PC-9 (cell line): ENCODE results near the gene PKP3. TPM values are rescaled to one million over a fixed set of nuclear protein-coding genes. Genes with fewer than 3 reads are reported as not detected.

ENCODE experiments used
- BruUV-seq: library from RNA; stranded (reverse); fragments of 400-500 nt; replicated peaks from 2 replicates; lab custom pipeline; 2021; lab: Mats Ljungman, UMichigan
- CTCF ChIA-PET: fragments of 300-600 bp; sonication (Branson Sonifier 250); formaldehyde crosslinking; loops from one replicate; lab custom pipeline; 2022; ENCODE audit warnings: antibody characterized with exemption; lab: Charles Lee
- POLR2A ChIA-PET: fragments of 300-600 bp; sonication (Branson Sonifier 250); formaldehyde crosslinking; loops from one replicate; lab custom pipeline; 2022; ENCODE audit warnings: antibody characterized with exemption; ENCODE audit not compliant: unreplicated experiment; lab: Charles Lee
- DNase-seq, 2 experiments: peaks; one replicate each; pipeline versions ENCODE4 v3.0.0 to v3.0.0-alpha.2; 2015 to 2022; ENCODE audit warnings: mixed read lengths in 1 of 2
- H2AFZ ChIP-seq: fragments of 200-600 bp; sonication (generic); 2 replicates; pipeline ENCODE4 v1.8.1; 2017; ENCODE audit warnings: antibody characterized with exemption
- H3F3A ChIP-seq: fragments of 200-600 bp; sonication (generic); 2 replicates; pipeline ENCODE4 v1.8.1; 2017; ENCODE audit warnings: antibody characterized with exemption, mild to moderate bottlenecking, low read depth; ENCODE audit not compliant: insufficient read depth
- H3K27ac ChIP-seq: fragments of 200-600 bp; sonication (generic); 2 replicates; pipeline ENCODE4 v1.6.1; 2016; ENCODE audit warnings: mixed run types
- H3K27me3 ChIP-seq: fragments of 200-600 bp; sonication (generic); 2 replicates; pipeline ENCODE4 v1.6.1; 2016; ENCODE audit warnings: low read depth, mixed run types; ENCODE audit not compliant: insufficient read depth
- H3K36me3 ChIP-seq: fragments of 200-600 bp; sonication (generic); 2 replicates; pipeline ENCODE4 v1.6.1; 2016; ENCODE audit warnings: low read depth, mixed run types
- H3K4me1 ChIP-seq: fragments of 200-600 bp; sonication (generic); replicated peaks from 2 replicates; pipeline ENCODE4 v1.6.1; 2016; ENCODE audit warnings: mixed run types; ENCODE audit not compliant: insufficient read depth
- H3K4me2 ChIP-seq: fragments of 200-600 bp; sonication (generic); 2 replicates; pipeline ENCODE4 v1.6.1; 2017; ENCODE audit warnings: mixed run types
- H3K4me3 ChIP-seq: fragments of 200-600 bp; sonication (generic); 2 replicates; pipeline ENCODE4 v1.6.1; 2016; ENCODE audit warnings: mixed run types
- H3K79me2 ChIP-seq: fragments of 200-600 bp; sonication (generic); 2 replicates; pipeline ENCODE4 v1.6.1; 2017; ENCODE audit warnings: low read depth, mixed run types
- H3K9me2 ChIP-seq: fragments of 200-600 bp; sonication (generic); 2 replicates; pipeline ENCODE4 v1.8.1; 2017; ENCODE audit warnings: mild to moderate bottlenecking; ENCODE audit not compliant: insufficient read depth
- H3K9me3 ChIP-seq: fragments of 200-600 bp; sonication (generic); 2 replicates; pipeline ENCODE4 v1.8.1; 2016; ENCODE audit warnings: low read depth; ENCODE audit not compliant: insufficient read depth
- H4K20me1 ChIP-seq: fragments of 200-600 bp; sonication (generic); 2 replicates; pipeline ENCODE4 v1.8.1; 2017; ENCODE audit not compliant: insufficient read depth
- EZH2 ChIP-seq: fragments of 200-600 bp; sonication (generic); IDR thresholded peaks from 2 replicates; pipeline ENCODE4 v1.8.0; 2017; ENCODE audit warnings: antibody characterized with exemption, low read depth
- intact Hi-C: fragments of 100-400 bp; cut with micrococcal nuclease; formaldehyde crosslinking; loops from one replicate; pipeline ENCODE4 v1.10.0; 2022; ENCODE audit not compliant: unreplicated experiment
- total RNA-seq: library from RNA; stranded (reverse); gene quantifications from 2 replicates; pipeline ENCODE4 v1.2.3, GENCODE V29; 2021
- TF ChIP-seq, protein P1 (sequence below): fragments of 200-600 bp; sonication (generic); conservative IDR thresholded peaks from 2 replicates; pipeline ENCODE4 v1.6.1; 2017; ENCODE audit warnings: mixed run types, antibody characterized with exemption, mild to moderate bottlenecking, moderate library complexity

PKP3 gene
- total RNA-seq, 1 experiment from 2014 or later, result 83.7 TPM

DNA sequence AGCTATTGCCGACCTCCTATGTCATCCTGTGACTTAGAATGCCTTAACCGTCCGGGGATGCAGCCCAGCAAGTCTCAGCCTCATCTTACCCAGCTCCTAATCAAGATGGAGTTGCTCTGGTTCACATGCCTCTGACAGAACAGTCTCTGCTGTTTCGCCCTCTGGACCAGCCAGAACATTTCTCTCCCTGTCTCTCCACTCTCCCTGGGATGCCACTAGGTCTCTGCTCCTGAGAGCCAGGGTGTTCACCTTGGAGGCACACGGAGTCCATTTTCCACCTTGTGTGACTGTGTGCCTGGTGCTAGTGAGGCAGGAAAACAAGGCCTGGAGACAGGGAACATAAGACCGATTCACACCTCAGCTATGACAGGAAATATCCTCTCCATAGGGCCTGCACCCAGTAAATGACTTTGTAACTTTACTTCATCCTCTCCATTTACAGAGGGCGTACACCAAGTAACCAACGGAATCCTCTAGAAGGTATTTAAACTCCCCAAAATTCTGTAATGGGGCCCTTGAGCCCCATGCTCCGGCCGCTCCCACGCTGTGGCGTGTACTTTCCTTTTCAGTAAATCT, 41.5 kb upstream of the PKP3 start:
- POLR2A ChIA-PET, result no interaction called here

DNA sequence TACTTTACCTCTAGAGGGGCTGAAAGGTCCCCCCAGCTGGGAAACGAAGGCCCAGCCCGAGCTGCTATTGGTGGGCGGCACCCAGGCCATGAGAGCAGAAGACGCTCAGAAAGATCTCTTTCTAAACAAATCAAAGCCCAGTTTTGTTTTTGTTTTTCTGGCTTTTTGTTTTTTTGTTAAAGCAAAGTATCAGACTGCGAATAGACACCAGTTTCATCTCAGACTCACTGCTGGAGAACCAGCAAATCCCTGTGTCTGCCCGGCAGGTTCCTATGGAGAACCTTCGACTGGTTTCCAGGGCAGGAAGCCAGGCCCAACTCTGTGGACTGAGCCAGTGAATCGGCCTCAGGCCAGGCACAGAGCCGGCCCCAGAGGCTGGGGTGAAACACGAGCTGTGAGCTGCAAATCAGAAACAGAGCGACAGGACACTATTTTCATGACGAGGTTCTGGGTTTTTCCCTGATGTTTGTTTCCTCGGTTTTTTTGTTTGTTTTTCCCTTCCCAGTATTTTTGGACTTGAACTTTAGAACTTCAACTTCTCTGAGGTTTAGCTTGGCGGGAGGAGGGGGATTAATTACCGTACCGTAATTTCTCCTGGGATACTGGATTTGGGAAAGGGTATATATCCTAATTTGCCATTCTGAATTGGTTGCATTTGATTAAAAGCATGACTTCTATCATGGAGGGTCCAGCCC, 40.7 kb upstream of the PKP3 start:
- TF ChIP-seq EZH2, result no peak
- TF ChIP-seq, protein P1, sequence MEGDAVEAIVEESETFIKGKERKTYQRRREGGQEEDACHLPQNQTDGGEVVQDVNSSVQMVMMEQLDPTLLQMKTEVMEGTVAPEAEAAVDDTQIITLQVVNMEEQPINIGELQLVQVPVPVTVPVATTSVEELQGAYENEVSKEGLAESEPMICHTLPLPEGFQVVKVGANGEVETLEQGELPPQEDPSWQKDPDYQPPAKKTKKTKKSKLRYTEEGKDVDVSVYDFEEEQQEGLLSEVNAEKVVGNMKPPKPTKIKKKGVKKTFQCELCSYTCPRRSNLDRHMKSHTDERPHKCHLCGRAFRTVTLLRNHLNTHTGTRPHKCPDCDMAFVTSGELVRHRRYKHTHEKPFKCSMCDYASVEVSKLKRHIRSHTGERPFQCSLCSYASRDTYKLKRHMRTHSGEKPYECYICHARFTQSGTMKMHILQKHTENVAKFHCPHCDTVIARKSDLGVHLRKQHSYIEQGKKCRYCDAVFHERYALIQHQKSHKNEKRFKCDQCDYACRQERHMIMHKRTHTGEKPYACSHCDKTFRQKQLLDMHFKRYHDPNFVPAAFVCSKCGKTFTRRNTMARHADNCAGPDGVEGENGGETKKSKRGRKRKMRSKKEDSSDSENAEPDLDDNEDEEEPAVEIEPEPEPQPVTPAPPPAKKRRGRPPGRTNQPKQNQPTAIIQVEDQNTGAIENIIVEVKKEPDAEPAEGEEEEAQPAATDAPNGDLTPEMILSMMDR, result no peak
- ChIA-PET CTCF (no interaction called here), POLR2A (no interaction called here)
- no peak overlapping the region for H2AFZ ChIP-seq
- H3K4me2 ChIP-seq, result no peak overlapping the region
- no peaks in the 10 kb centered on the region for H4K20me1 ChIP-seq
- no peaks in the 10 kb centered on the region for H3K9me2 ChIP-seq
- no peaks in the 10 kb centered on the region for H3K27me3 ChIP-seq
- no peak overlapping the region for H3K4me3 ChIP-seq
- DNase-seq, result no peak
- BruUV-seq, result no TSS peak
- H3K27ac ChIP-seq, result no peak overlapping the region
- no peaks in the 10 kb centered on the region for H3K36me3 ChIP-seq
- no peaks in the 10 kb centered on the region for H3K79me2 ChIP-seq
- no peaks in the 10 kb centered on the region for H3K4me1 ChIP-seq
- peaks cover 21% of the 10 kb centered on the region; the same call in 1 of the 2 replicates for H3F3A ChIP-seq
- intact Hi-C loops, result no loop called here
- no peaks in the 10 kb centered on the region for H3K9me3 ChIP-seq

More for the DNA sequence above, 41.5 kb upstream of the PKP3 start:
- H4K20me1 ChIP-seq, result no peaks in the 10 kb centered on the region
- H3F3A ChIP-seq, result peaks cover 18% of the 10 kb centered on the region; the same call in 1 of the 2 replicates
- H3K27ac ChIP-seq, result no peak overlapping the region
- H3K36me3 ChIP-seq, result no peaks in the 10 kb centered on the region
- BruUV-seq, result no TSS peak
- no peaks in the 10 kb centered on the region for H3K9me3 ChIP-seq
- H3K79me2 ChIP-seq, result no peaks in the 10 kb centered on the region
- TF ChIP-seq, protein P1, result no peak
- TF ChIP-seq EZH2, result no peak
- CTCF ChIA-PET, result no interaction called here
- H3K4me1 ChIP-seq, result no peaks in the 10 kb centered on the region
- no peak for DNase-seq
- no peak overlapping the region for H2AFZ ChIP-seq
- H3K9me2 ChIP-seq, result no peaks in the 10 kb centered on the region
- no peaks in the 10 kb centered on the region for H3K27me3 ChIP-seq
- no peak overlapping the region for H3K4me3 ChIP-seq
- H3K4me2 ChIP-seq, result no peak overlapping the region
- intact Hi-C loops, result no loop called here

DNA sequence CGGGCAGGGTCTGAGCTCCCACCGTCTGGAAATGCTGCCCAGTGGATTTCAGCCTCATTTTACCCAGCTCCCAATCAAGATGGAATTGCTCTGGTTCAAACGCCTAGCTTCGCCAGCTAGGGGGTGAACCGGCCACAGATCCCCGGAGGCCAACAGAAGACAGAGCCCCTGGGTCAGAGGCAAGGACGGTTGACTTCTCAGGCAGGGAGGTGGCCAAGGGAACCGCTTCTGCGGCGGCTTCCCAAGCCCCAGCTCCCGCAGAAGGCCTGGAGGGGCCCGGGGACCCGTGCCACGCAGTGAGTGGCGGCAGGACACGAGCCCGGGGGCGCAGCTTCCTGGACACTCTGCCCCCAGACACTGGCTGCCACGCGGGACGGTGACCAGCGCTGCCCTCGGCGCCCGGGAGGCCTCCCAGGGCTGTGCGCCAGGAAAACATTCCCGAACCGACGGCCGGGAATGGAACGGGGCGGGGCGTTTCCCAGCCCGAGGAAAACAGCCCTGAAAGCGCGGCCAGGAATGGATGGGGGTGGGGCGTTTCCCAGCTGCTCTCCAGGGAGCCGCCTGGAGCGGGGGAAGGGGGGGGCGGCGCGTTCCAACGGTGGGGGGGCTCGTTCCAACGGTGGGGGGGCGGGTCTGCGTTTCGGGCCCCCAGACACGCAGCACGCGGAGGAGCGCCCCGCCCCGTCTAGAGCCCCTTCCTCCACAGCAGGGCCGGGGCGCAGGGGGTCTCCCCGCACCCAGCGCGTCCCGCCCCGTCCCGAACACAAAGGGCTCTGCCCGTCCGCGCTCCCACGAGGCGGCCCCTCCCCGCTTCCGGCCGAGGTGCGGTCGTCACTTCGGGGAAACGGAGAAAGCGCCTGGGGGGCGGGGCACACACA, 38.2 kb upstream of the PKP3 start:
- Histone ChIP-seq H3K4me1 (no peaks in the 10 kb centered on the region), H3K4me3 (peak overlapping the region; percentile 44; the same call in 1 of the 2 replicates), H3K9me2 (no peaks in the 10 kb centered on the region), H3K79me2 (no peaks in the 10 kb centered on the region), H3F3A (peaks cover 21% of the 10 kb centered on the region; the same call in 1 of the 2 replicates), H3K27me3 (no peaks in the 10 kb centered on the region), H3K4me2 (peak overlapping the region; percentile 55), H3K9me3 (no peaks in the 10 kb centered on the region), H4K20me1 (no peaks in the 10 kb centered on the region), H2AFZ (no peak overlapping the region), H3K36me3 (no peaks in the 10 kb centered on the region), H3K27ac (no peak overlapping the region)
- DNase-seq, result peak in 1 of 2 experiments; percentile 89
- no peak for TF ChIP-seq EZH2
- TF ChIP-seq, protein P1, result no peak
- CTCF ChIA-PET, result interaction anchor here (0.6 to 1.1 kb wide), 2 partner anchors 8 to 10 kb away, joined by 3 to 5 read pairs; no protein-coding TSS in a partner anchor
- intact Hi-C loops, result loop anchor here (5.0 kb wide), 2 partner anchors 34 to 49 kb away; partner anchors contain the start of genes IFITM2 and IFITM3
- POLR2A ChIA-PET, result interaction anchor here (0.6 to 1.1 kb wide), 3 partner anchors 51 to 149 kb away, joined by 6 to 14 read pairs (median 8); partner anchors contain the start of genes BET1L and RIC8A
- BruUV-seq, result TSS peak; percentile 100
